Measurements from ENCODE around the gene XDH.

XDH gene

GRCh38 chr2:31304816-31305215 is 109.7 kb downstream of the XDH start:
- H3K9me2 ChIP-seq (ENCODE audit: low read depth, low read length) = no peaks in the 10 kb centered on the region
- H3K27me3 ChIP-seq (ENCODE audit: insufficient read depth, low read length) = no peaks in the 10 kb centered on the region
- TF ChIP-seq CTCF (IDR thresholded peaks at IDR 0.05; ENCODE audit: low read length) (no peak), EZH2 (IDR thresholded peaks at IDR 0.05; ENCODE audit: borderline replicate concordance, low read length) (no peak)
- no peak overlapping the region for H3K9ac ChIP-seq (ENCODE audit: low read length)
- H3K4me2 ChIP-seq (ENCODE audit: low read length) = no peak overlapping the region
- H3K79me2 ChIP-seq (ENCODE audit: insufficient read depth, low read length) = no peaks in the 10 kb centered on the region
- no peaks in the 10 kb centered on the region for H4K20me1 ChIP-seq (ENCODE audit: insufficient read depth, low read length)
- no peaks in the 10 kb centered on the region for H3F3A ChIP-seq (ENCODE audit: insufficient read depth, low read length)
- H3K4me3 ChIP-seq (ENCODE audit: low read depth, low read length, poor library complexity, severe bottlenecking) = no peak overlapping the region
- H3K36me3 ChIP-seq (ENCODE audit: insufficient read depth, low read length) = no peaks in the 10 kb centered on the region
- H3K4me1 ChIP-seq (ENCODE audit: insufficient read depth, low read length, severe bottlenecking) = no peaks in the 10 kb centered on the region
- H2AFZ ChIP-seq (ENCODE audit: low read length) = no peak overlapping the region
- no peak overlapping the region for H3K27ac ChIP-seq (ENCODE audit: low read depth, low read length, poor library complexity, severe bottlenecking)
- no peaks in the 10 kb centered on the region for H3K9me3 ChIP-seq (ENCODE audit: low read length)

GRCh38 chr2:31302940-31303563 is 111.5 kb downstream of the XDH start:
- H3K36me3 ChIP-seq (ENCODE audit: insufficient read depth, low read length) = no peaks in the 10 kb centered on the region
- no peaks in the 10 kb centered on the region for H3K27me3 ChIP-seq (ENCODE audit: insufficient read depth, low read length)
- no peak overlapping the region for H2AFZ ChIP-seq (ENCODE audit: low read length)
- no peak overlapping the region for H3K9ac ChIP-seq (ENCODE audit: low read length)
- H3K27ac ChIP-seq (ENCODE audit: low read depth, low read length, poor library complexity, severe bottlenecking) = no peak overlapping the region
- TF ChIP-seq CTCF (IDR thresholded peaks at IDR 0.05; ENCODE audit: low read length) (no peak), EZH2 (IDR thresholded peaks at IDR 0.05; ENCODE audit: borderline replicate concordance, low read length) (no peak)
- no peaks in the 10 kb centered on the region for H4K20me1 ChIP-seq (ENCODE audit: insufficient read depth, low read length)
- H3K9me2 ChIP-seq (ENCODE audit: low read depth, low read length) = no peaks in the 10 kb centered on the region
- no peaks in the 10 kb centered on the region for H3K4me1 ChIP-seq (ENCODE audit: insufficient read depth, low read length, severe bottlenecking)
- H3K4me3 ChIP-seq (ENCODE audit: low read depth, low read length, poor library complexity, severe bottlenecking) = no peak overlapping the region
- H3K4me2 ChIP-seq (ENCODE audit: low read length) = no peak overlapping the region
- no peaks in the 10 kb centered on the region for H3K79me2 ChIP-seq (ENCODE audit: insufficient read depth, low read length)
- no peaks in the 10 kb centered on the region for H3K9me3 ChIP-seq (ENCODE audit: low read length)
- no peaks in the 10 kb centered on the region for H3F3A ChIP-seq (ENCODE audit: insufficient read depth, low read length)

GRCh38 chr2:31300309-31300708 is 114.2 kb downstream of the XDH start:
- Histone ChIP-seq H3K4me1 (ENCODE audit: insufficient read depth, low read length, severe bottlenecking) (no peaks in the 10 kb centered on the region), H3K79me2 (ENCODE audit: insufficient read depth, low read length) (no peaks in the 10 kb centered on the region), H4K20me1 (ENCODE audit: insufficient read depth, low read length) (no peaks in the 10 kb centered on the region), H3K27ac (ENCODE audit: low read depth, low read length, poor library complexity, severe bottlenecking) (no peak overlapping the region), H3K4me2 (ENCODE audit: low read length) (no peak overlapping the region), H3K9me3 (ENCODE audit: low read length) (no peaks in the 10 kb centered on the region), H3F3A (ENCODE audit: insufficient read depth, low read length) (no peaks in the 10 kb centered on the region), H3K9me2 (ENCODE audit: low read depth, low read length) (no peaks in the 10 kb centered on the region), H3K4me3 (ENCODE audit: low read depth, low read length, poor library complexity, severe bottlenecking) (no peak overlapping the region), H2AFZ (ENCODE audit: low read length) (no peak overlapping the region), H3K27me3 (ENCODE audit: insufficient read depth, low read length) (no peaks in the 10 kb centered on the region), H3K36me3 (ENCODE audit: insufficient read depth, low read length) (no peaks in the 10 kb centered on the region), H3K9ac (ENCODE audit: low read length) (no peak overlapping the region)
- no peak for TF ChIP-seq EZH2 (IDR thresholded peaks at IDR 0.05; ENCODE audit: borderline replicate concordance, low read length)
- no peak for TF ChIP-seq CTCF (IDR thresholded peaks at IDR 0.05; ENCODE audit: low read length)
